NCI-H2029 (cell line): Measurements from ENCODE around the gene CHMP2A.
"Not testable (repeated sequence)": the region's sequence is repeated elsewhere in the genome, so short reads cannot be mapped to it uniquely, and the experiment has no call there.

Source experiments
- DNase-seq: peaks from one replicate; lab custom pipeline; 2025; lab: John Stamatoyannopoulos, UW

The CHMP2A gene

DNA sequence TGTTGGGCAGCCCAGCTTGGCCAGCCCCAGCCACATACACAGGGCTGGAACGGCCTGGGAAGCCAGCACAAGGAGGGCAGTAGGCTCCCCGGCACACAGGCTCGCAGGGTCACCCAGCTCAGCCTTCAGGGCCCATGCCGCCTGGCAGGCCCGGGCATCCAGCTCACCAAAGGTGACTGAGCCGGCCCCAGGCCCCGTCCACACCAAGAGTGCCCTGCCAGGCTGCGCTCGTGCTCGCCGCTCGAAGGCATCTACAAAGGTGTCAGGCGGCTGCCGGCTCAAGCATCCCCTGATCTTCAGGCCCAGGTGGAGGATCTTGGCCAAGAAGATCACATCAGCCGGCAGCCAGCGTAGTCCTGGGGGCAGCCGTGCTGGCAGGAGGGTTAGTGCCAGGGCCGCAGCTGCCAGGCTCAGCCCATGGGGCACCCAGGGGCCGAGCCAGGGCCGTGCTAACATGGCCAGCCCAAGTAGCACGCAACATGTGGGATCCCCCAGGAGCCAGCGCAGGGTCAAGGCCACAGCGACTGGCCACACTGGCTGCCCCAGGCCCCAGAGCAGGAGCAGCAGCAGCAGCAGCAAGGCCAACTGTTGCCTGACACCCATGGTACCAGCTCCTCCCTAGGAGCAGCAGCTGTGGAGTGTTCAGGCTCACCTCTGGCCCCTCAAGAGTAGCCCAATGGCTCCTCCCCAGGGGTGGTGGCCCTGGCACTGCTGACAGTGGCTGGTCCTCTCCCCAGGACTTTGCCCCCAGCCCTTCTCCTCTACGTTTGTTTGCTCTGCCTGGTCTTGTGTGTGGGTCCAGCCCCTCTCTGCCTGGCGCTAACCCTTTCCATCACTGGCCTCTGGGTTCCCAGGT lies 43.3 kb downstream of the CHMP2A start, which contains the start of gene SLC27A5:
Gene SLC27A5, minus strand, starts transcription at position 640 of the 856 bp plus-strand sequence. Its CDS starts 37 bp downstream, at position 603.
- no peak for DNase-seq

- no peak for DNase-seq
Measured at GRCh38 chr19:58510084-58510862, 44.6 kb downstream of the CHMP2A start.

DNA sequence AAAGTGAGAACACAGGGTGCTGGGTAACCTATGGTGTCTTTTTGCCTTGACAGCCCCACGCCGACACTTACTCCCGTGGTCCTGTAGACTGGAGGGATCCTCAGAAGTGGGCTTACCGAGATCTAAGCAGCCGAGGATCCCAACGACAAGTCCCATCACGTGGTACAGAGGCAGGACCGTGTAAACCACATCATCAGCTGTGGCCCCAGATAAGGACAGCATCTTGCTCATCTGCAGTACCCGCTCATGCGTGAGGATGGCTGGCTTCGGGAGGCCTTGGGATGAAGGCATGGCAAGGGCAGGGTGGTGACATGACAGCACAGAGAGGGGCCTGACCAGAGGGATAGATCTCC lies 45.2 kb downstream of the CHMP2A start:
- DNase-seq = no peak

DNA sequence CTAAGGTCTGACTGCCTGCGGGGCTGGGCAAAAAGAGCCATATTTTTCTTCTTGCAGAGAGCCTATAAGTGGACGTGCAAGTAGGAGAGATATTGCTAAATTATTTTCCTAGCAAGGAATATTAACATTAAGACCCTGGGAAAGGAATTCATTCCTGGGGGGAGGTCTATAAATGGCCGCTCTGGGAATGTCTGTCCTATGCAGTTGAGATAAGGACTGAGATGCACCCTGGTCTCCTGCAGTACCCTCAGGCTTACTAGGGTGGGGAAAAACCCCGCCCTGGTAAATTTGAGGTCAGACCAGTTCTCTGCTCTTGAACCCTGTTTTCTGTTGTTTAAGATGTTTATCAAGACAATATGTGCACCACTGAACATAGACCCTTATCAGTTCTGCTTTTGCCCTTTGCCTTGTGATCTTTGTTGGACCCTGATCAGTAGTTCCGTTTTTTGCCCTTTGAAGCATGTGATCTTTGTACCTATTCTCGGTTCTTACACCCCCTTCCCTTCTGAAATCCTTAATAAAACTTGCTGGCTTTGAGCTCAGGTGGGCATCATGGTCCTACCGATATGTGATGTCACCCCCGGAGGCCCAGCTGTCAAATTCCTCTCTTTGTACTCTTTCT lies 47.2 kb downstream of the CHMP2A start:
- not testable (repeated sequence) for DNase-seq
